Cardiac muscle cell (in vitro differentiated cells and primary cell): ENCODE data around the gene SNX20. TPM values are rescaled to one million over a fixed set of nuclear protein-coding genes. Genes with fewer than 3 reads are reported as not detected.

Source experiments
- DNase-seq, 2 donors: peaks; one replicate each; pipeline versions ENCODE4 v3.0.0 to v3.0.0-alpha.2; 2010 to 2017; ENCODE audit warnings: low read depth in 1 of 2, low spot score in 1 of 2
- H3K27ac ChIP-seq: fragments of 200-600 bp; sonication (generic); 2 replicates; pipeline ENCODE4 v1.5.1; 2016
- H3K27me3 ChIP-seq: fragments of 200-600 bp; sonication (generic); 2 replicates; pipeline ENCODE4 v1.6.0; 2016; ENCODE audit warnings: control low read depth
- H3K36me3 ChIP-seq: fragments of 200-600 bp; sonication (generic); 2 replicates; pipeline ENCODE4 v1.5.1; 2016; ENCODE audit warnings: control low read depth
- H3K4me1 ChIP-seq: fragments of 200-600 bp; sonication (generic); 2 replicates; pipeline ENCODE4 v1.8.1; 2017; ENCODE audit warnings: low read depth, mild to moderate bottlenecking, mixed run types
- H3K4me3 ChIP-seq: fragments of 200-600 bp; sonication (generic); 2 replicates; pipeline ENCODE4 v1.5.1; 2016; ENCODE audit warnings: mild to moderate bottlenecking
- H3K9me3 ChIP-seq: fragments of 200-600 bp; sonication (generic); 2 replicates; pipeline ENCODE4 v1.5.1; 2017; ENCODE audit warnings: low read depth, mild to moderate bottlenecking, control low read depth
- polyA plus RNA-seq: library from polyadenylated mRNA; unstranded; fragments of >200 nt; fragmentation: Nextera tagmentation; extraction: Ambion mirVana; gene quantifications from 2 replicates; pipeline ENCODE4 v1.2.1, GENCODE V29; 2016
- total RNA-seq: library from RNA; depleted of rRNA; stranded (reverse); fragments of >200 nt; gene quantifications from 2 replicates; pipeline ENCODE4 v1.2.3, GENCODE V29; 2016
- TF ChIP-seq, protein P1 (sequence below): IDR thresholded peaks from 2 replicates; pipeline ENCODE4 v1.5.1; 2012; ENCODE audit warnings: low read depth, mild to moderate bottlenecking, low read length

The SNX20 gene
- total RNA-seq (not detected in 2 replicates), polyA plus RNA-seq (not detected in 2 replicates)

GRCh38 chr16:50681021-50681885 is at the start of gene SNX20:
TSS of gene SNX20 (minus strand) at chr16:50681312. CDS start at chr16:50677526, 3,786 bp downstream.
- H3K27me3 ChIP-seq = no peaks in the 10 kb centered on the region
- no peaks in the 10 kb centered on the region for H3K9me3 ChIP-seq
- DNase-seq = no peak
- H3K4me3 ChIP-seq = no peak within 1 kb of the TSS
- H3K36me3 ChIP-seq = no peaks in the 10 kb centered on the region
- no peaks in the 10 kb centered on the region for H3K4me1 ChIP-seq
- TF ChIP-seq, protein P1, sequence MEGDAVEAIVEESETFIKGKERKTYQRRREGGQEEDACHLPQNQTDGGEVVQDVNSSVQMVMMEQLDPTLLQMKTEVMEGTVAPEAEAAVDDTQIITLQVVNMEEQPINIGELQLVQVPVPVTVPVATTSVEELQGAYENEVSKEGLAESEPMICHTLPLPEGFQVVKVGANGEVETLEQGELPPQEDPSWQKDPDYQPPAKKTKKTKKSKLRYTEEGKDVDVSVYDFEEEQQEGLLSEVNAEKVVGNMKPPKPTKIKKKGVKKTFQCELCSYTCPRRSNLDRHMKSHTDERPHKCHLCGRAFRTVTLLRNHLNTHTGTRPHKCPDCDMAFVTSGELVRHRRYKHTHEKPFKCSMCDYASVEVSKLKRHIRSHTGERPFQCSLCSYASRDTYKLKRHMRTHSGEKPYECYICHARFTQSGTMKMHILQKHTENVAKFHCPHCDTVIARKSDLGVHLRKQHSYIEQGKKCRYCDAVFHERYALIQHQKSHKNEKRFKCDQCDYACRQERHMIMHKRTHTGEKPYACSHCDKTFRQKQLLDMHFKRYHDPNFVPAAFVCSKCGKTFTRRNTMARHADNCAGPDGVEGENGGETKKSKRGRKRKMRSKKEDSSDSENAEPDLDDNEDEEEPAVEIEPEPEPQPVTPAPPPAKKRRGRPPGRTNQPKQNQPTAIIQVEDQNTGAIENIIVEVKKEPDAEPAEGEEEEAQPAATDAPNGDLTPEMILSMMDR = no peak
- H3K27ac ChIP-seq = no peak within 1 kb of the TSS

DNA sequence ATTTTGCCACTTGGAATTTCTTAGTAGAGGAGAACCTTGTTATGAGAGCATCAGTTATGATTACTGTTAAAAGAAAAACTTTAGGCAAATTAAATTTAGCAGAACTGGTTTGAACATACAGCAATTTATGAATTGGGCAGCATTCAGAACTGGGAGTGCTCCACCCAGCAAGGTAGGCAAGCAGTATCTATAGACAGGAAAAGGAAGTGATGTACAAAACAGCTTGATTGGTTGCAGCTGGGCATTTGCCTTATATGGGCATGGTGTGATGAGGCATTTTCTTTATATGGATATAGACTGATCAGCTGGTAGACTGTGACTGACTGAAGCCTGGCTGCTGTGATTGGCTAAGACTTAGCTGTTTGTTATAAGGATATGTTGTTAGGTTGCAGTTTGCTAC is 43.2 kb upstream of the SNX20 start:
- no peak for DNase-seq
- TF ChIP-seq, protein P1 = no peak
- Histone ChIP-seq H3K36me3 (no peaks in the 10 kb centered on the region), H3K4me1 (no peaks in the 10 kb centered on the region), H3K27me3 (no peaks in the 10 kb centered on the region), H3K9me3 (no peaks in the 10 kb centered on the region), H3K4me3 (no peak overlapping the region), H3K27ac (no peak overlapping the region)

DNA sequence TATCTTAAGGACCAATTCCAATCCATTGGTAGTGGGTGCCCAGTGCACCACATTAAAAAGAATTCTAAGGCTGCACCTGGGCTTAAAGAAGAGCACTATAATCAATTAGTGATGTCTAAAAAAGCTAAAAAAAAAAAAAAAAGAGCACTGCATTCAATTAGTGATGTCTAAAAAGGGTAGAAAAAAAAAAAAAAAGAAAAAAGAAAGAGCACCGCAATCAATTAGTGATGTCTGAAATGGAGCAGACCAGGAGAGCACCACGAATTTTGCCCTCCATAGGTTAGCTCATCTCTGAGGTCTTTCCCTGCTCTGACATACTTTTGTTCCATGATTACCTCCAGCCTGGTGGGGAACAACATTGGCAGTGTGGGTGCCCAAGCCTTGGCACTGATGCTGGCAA is 41.8 kb upstream of the SNX20 start:
- no peaks in the 10 kb centered on the region for H3K4me1 ChIP-seq
- H3K9me3 ChIP-seq = no peaks in the 10 kb centered on the region
- TF ChIP-seq, protein P1 = no peak
- DNase-seq = no peak
- H3K27ac ChIP-seq = no peak overlapping the region
- H3K27me3 ChIP-seq = no peaks in the 10 kb centered on the region
- H3K36me3 ChIP-seq = no peaks in the 10 kb centered on the region
- H3K4me3 ChIP-seq = no peak overlapping the region

- TF ChIP-seq, protein P1 = no peak
- H3K27me3 ChIP-seq = no peaks in the 10 kb centered on the region
- no peak overlapping the region for H3K27ac ChIP-seq
These were observed 41.3 kb upstream of the SNX20 start for GRCh38 chr16:50722405-50722737.

DNA sequence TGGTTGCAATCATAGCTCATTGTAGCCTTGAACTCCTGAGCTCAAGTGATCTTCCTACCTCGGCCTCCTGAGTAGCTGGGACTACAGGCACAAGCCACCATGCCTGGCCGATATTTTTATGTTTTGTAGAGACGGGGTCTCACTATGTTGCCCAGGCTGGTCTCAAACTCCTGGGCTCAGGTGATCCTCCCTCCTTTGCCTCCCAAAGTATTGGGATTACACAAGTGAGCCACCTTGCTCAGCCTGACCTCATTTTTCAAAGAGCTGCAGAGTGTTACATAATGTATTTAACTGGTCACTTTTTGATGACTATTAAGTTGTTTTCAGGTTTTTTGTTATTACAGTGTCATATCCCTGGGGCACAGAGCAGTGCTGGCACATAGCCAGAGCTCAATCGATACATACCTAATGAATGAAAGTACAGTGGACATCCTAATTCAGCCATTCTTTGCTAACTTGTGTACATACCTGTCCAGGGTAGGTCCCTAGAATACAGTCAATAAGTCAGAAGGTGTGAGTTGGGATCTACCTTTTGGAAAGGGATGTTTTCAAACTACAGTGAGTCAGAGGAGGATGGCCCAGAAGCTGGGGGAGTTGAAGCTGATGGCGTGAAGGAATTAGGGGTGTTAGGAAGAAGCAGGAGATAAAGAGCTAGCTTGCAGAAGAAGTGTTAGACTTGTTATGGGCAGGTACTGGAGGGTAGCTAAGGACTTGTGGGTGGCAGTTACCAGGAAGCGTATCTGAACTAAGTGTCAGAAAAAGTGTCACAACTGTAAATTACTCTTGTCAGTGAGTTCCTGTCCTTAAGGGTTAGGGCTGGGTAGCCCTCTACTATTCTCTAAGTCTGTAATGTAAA is 40.7 kb upstream of the SNX20 start:
- no peak overlapping the region for H3K4me3 ChIP-seq
- TF ChIP-seq, protein P1 = no peak

More at GRCh38 chr16:50722405-50722737, 41.3 kb upstream of the SNX20 start:
- DNase-seq = no peak
- no peak overlapping the region for H3K4me3 ChIP-seq
- no peaks in the 10 kb centered on the region for H3K4me1 ChIP-seq
- no peaks in the 10 kb centered on the region for H3K36me3 ChIP-seq
- no peaks in the 10 kb centered on the region for H3K9me3 ChIP-seq

More for the DNA sequence above, 40.7 kb upstream of the SNX20 start:
- Histone ChIP-seq H3K27me3 (no peaks in the 10 kb centered on the region), H3K27ac (no peak overlapping the region), H3K9me3 (no peaks in the 10 kb centered on the region), H3K4me1 (no peaks in the 10 kb centered on the region), H3K36me3 (no peaks in the 10 kb centered on the region)
- no peak for DNase-seq
